AG04449 (cell line): ENCODE results near the gene TANC1.

Source experiments
- CTCF ChIA-PET: fragments of 350-600 bp; formaldehyde crosslinking; extraction: SDS; loops from one replicate; lab custom pipeline; 2021; ENCODE audit warnings: antibody characterized with exemption; lab: Yijun Ruan, JAX
- POLR2A ChIA-PET: fragments of 400-600, 350-600 bp; formaldehyde crosslinking; extraction: SDS; loops from one replicate; lab custom pipeline; 2020; ENCODE audit warnings: antibody characterized with exemption, inconsistent platforms; lab: Yijun Ruan, JAX
- DNase-seq: peaks from one replicate; pipeline ENCODE4 v3.0.0-alpha.2; 2010; ENCODE audit warnings: low read depth, low spot score
- H3K4me3 ChIP-seq: 2 replicates; pipeline ENCODE4 v1.5.1; 2011; ENCODE audit warnings: low read depth, mild to moderate bottlenecking, control low read depth, low read length
- TF ChIP-seq, protein P1 (sequence below): IDR thresholded peaks from one replicate; pipeline ENCODE4 v1.5.1; 2011; ENCODE audit warnings: mild to moderate bottlenecking, moderate library complexity, low read length, control low read depth, inconsistent platforms; ENCODE audit not compliant: insufficient read depth; ENCODE audit errors: missing control alignments

The TANC1 gene

DNA sequence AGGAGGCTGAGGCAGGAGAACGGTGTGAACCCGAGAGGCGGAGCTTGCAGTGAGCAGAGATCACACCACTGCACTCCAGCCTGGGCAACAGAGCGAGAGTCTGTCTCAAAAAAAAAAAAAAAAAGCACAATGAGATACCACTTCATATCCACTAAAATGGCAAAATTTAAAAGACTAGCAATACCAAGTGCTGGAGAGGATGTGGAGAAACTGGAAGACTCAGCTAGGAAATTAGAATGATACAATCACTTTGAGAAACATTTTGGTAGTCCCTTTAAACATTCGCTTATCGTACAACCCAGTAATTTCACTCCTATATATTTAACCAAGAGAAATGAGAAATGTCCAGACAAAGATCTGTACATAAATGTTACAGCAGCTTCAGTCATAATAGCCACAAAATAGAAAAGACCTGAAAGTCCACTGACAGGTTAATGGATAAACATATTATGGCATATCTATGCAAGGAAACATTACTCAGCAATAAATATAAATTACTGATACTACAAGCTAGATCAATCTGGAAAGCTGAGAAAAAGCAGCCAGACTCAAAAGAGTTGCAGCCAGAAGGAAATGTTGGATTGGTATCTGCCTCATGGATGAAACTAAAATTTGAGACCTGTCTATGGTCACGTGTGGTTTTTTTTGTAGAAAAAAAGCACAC is 278.0 kb downstream of the TANC1 start:
- no peak overlapping the region for H3K4me3 ChIP-seq
- ChIA-PET POLR2A (no interaction called here), CTCF (interaction anchor here (0.7 kb wide), 1 partner anchor 18 kb away, joined by 3 read pairs; no protein-coding TSS in a partner anchor)
- TF ChIP-seq, protein P1, sequence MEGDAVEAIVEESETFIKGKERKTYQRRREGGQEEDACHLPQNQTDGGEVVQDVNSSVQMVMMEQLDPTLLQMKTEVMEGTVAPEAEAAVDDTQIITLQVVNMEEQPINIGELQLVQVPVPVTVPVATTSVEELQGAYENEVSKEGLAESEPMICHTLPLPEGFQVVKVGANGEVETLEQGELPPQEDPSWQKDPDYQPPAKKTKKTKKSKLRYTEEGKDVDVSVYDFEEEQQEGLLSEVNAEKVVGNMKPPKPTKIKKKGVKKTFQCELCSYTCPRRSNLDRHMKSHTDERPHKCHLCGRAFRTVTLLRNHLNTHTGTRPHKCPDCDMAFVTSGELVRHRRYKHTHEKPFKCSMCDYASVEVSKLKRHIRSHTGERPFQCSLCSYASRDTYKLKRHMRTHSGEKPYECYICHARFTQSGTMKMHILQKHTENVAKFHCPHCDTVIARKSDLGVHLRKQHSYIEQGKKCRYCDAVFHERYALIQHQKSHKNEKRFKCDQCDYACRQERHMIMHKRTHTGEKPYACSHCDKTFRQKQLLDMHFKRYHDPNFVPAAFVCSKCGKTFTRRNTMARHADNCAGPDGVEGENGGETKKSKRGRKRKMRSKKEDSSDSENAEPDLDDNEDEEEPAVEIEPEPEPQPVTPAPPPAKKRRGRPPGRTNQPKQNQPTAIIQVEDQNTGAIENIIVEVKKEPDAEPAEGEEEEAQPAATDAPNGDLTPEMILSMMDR = no peak
- no peak for DNase-seq

DNA sequence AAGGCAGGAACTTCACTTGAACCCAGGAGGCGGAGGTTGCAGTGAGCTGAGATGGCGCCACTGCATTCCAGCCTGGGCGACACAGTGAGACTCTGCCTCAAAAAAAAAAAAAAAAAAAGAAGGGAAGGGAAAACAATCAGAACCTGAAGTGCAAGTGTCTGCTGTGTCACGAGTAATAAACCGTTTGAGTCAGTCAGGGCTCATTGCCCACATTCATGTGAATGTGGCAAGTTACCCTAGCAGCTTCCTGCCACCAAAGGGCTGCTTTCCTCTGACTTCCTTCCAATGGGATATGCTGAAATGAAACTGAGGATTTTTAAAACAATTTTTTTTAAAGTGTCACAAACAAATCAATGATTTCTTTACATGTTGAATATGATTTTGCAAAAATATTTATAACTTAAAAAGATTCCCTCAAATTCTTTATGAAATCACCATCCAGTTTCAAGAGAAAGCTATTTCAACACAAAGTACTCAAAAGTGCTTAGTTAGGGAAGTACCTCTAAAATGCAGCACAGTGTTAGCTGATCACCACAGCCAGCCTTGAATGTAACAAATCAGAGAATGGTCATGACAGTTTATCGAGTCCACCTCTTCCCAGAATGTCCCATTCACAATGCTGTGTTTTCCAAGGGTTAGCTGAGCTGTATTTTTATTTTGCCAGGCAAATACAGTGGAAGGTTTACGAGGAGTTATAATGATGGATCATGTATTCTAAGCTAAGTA is 281.7 kb downstream of the TANC1 start:
- no peak overlapping the region for H3K4me3 ChIP-seq
- POLR2A ChIA-PET = no interaction called here
- TF ChIP-seq, protein P1 = no peak
- CTCF ChIA-PET = interaction anchor here (0.6 kb wide), 1 partner anchor 316 kb away, joined by 3 read pairs; no protein-coding TSS in a partner anchor
- peak; percentile 28 for DNase-seq

DNA sequence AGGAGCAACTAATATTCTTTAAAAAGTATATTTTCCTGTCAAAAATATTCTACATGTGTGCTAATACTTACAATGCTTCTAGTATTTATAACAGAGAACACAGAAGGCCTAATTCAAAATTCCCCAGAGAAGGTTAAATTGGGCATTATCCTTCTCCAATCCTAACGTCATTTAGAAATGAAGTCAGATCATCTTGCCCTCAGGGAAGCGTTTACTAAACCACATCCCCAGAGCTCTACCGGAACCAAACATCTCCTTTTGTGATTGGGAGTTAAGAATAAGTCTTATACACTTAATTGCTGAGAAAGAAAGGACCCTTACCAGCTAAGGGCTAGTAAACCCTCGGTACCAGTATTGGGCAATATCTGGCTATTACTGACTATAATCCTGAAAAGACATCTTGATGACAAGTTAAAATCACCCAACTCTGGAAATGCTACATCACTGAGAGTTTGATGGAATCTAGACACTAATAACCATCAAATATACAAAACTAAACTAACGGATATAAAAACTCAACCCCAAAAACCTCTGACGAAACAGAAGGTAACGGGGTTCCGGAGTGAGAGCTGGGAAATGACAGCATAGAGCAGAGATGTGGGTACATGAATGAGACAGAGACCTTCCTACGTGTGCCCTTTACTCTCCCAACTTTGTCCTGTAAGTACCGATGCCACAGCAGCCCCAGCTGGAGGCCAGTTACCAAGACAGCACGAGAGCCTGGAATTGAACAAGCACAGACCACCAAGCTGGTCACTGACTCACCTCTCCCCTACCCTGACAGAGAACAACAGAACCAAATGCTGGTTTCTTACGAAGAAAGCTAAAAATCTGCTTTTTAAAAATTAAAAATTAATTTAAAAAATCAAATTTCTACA is 283.1 kb downstream of the TANC1 start:
- ChIA-PET POLR2A (no interaction called here), CTCF (no interaction called here)
- DNase-seq = no peak
- TF ChIP-seq, protein P1 = no peak
- H3K4me3 ChIP-seq = no peak overlapping the region

DNA sequence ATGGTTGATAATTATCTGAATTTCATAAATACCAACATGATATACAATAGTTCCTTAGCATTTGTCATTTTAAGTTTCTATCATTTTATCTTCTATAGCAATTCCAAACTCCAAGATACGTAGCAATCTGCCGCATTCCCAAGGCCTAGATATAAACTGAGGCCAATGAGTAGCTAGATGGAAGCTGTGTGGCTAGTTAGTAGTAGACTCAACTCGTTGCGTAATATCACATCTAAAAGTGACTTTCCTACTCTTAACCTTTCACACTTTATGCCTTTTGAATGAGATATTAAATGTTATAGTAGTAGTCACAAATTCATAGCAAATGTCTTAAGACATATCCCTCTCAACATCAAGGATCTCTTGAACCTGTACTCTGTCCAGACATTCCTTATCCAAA is 284.5 kb downstream of the TANC1 start:
- no peak for DNase-seq
- POLR2A ChIA-PET = no interaction called here
- CTCF ChIA-PET = no interaction called here
- H3K4me3 ChIP-seq = no peak overlapping the region
- TF ChIP-seq, protein P1 = no peak

DNA sequence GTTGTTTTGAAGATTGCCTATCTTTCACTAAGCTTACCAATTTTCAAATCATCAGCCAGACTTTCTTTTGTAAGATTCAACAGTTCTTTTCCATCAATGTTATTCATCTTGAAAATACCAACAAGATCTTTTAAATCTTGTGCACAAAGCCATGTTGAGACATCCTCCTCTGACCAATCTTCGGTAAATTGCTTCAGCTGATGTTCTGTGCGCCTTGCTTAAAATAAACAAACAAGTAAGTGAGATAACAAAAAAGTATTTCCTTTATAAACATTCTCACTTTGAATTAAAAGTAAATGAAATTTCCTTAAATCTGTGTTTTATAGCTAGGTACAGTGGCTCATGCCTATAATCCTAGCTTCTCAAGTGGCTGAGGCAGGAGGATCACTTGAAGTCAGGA is 287.7 kb downstream of the TANC1 start:
- ChIA-PET CTCF (interaction anchor here (0.8 kb wide), 1 partner anchor 357 kb away, joined by 3 read pairs; no protein-coding TSS in a partner anchor), POLR2A (interaction anchor here (0.7 kb wide), 1 partner anchor 664 kb away, joined by 3 read pairs; no protein-coding TSS in a partner anchor)
- TF ChIP-seq, protein P1 = no peak
- DNase-seq = peak; percentile 31
- no peak overlapping the region for H3K4me3 ChIP-seq
